Stimulated activated naive B cell treated with anti-CD40 and anti-IgM and Interleukin-4, amounts not matched to agents 10 μg/mL and 1 μg/mL and 100 μg/mL, for 72 hours (primary cell): Measurements from ENCODE around the gene THRAP3.
"Not testable (repeated sequence)": the region's sequence is repeated elsewhere in the genome, so short reads cannot be mapped to it uniquely, and the experiment has no call there.

ENCODE experiments used
- ATAC-seq, 2 donors: fragments of 150-1000 bp; cut with Tn5 transposase; replicated peaks; 2 replicates each; pipeline ENCODE4 v1.10.0; 2021; ENCODE audit warnings: moderate library complexity in 1 of 2
- DNase-seq: peaks from one replicate; pipeline ENCODE4 v3.0.0; 2021
- H3K27ac Mint-ChIP-seq: one replicate; pipeline ENCODE4 v1.8.0; 2022; ENCODE audit warnings: mild to moderate bottlenecking, mixed read lengths
- H3K27me3 Mint-ChIP-seq, 2 donors: one replicate each; pipeline ENCODE4 v1.8.0; 2022; ENCODE audit warnings: mixed read lengths in 2 of 2
- H3K36me3 Mint-ChIP-seq, 2 donors: one replicate each; pipeline ENCODE4 v1.8.0; 2022; ENCODE audit warnings: mixed read lengths in 2 of 2, mild to moderate bottlenecking in 1 of 2
- H3K4me1 Mint-ChIP-seq, 2 donors: one replicate each; pipeline ENCODE4 v1.8.0; 2022; ENCODE audit warnings: mixed read lengths in 2 of 2, mild to moderate bottlenecking in 1 of 2
- H3K4me3 Mint-ChIP-seq, 2 donors: one replicate each; pipeline ENCODE4 v1.8.0; 2022; ENCODE audit warnings: mild to moderate bottlenecking in 2 of 2, mixed read lengths in 2 of 2, moderate library complexity in 1 of 2
- H3K9me3 Mint-ChIP-seq, 2 donors: one replicate each; pipeline ENCODE4 v1.8.0; 2022; ENCODE audit warnings: mixed read lengths in 2 of 2, mild to moderate bottlenecking in 1 of 2

The THRAP3 gene

GRCh38 chr1:36199934-36200741 is 24.1 kb upstream of the THRAP3 start:
- no peak overlapping the region for H3K4me3 Mint-ChIP-seq
- no peak for DNase-seq

GRCh38 chr1:36203027-36203553 is 21.2 kb upstream of the THRAP3 start:
- Mint-ChIP-seq H3K9me3 (no peaks in the 10 kb centered on the region), H3K27me3 (no peaks in the 10 kb centered on the region)
- ATAC-seq, result no peak

More at GRCh38 chr1:36199934-36200741, 24.1 kb upstream of the THRAP3 start:
- H3K9me3 Mint-ChIP-seq, result no peaks in the 10 kb centered on the region
- peaks cover 0 to 3% of the 10 kb centered on the region in 2 donors for H3K4me1 Mint-ChIP-seq
- no peaks in the 10 kb centered on the region for H3K36me3 Mint-ChIP-seq
- no peak overlapping the region for H3K27ac Mint-ChIP-seq
- ATAC-seq, result no peak
- no peaks in the 10 kb centered on the region for H3K27me3 Mint-ChIP-seq

DNA sequence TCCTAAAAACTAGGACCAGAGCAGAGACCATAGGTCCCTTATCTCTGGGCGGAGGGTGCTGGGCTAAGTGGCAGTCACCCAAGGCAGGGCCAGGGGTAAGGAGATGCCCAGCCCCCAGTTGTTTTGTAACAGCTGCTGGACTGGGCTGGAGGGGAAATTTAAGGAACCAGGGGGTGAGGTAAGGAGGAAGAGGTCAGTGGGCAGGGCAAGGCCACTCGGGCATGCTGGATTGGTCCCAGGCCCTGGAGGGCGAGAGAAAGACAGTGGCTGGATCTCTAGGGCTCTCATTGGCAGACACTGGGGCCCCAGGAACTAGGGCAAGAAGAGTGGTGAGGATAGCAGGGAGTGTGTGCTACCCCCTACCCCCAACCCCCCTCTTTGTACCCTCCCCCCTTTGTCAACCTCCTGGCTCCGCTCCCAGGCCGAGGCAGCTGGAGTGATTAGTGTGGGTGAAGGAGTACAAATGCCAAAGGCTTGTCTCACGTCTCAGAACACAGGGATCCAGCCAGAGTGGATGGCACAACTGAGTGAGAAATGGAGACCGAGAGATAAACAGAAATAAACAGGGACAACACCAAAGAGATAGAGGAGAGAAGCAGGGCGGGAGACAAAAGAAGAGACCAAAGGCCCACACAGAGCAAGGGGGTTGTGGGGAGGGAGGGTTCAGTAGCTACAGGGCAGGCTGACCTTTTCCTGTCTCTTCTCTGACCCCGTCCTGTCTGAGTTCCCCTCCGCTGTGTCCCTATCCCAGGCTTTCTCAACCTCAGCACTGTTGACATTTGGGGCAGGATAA is 20.5 kb upstream of the THRAP3 start:
- H3K36me3 Mint-ChIP-seq, result no peaks in the 10 kb centered on the region
- no peaks in the 10 kb centered on the region for H3K27me3 Mint-ChIP-seq
- no peaks in the 10 kb centered on the region for H3K9me3 Mint-ChIP-seq
- no peak for DNase-seq
- peaks cover 0 to 2% of the 10 kb centered on the region in 2 donors for H3K4me1 Mint-ChIP-seq
- no peak overlapping the region for H3K4me3 Mint-ChIP-seq
- no peak overlapping the region for H3K27ac Mint-ChIP-seq
- ATAC-seq, result no peak

More at GRCh38 chr1:36203027-36203553, 21.2 kb upstream of the THRAP3 start:
- DNase-seq, result no peak
- Mint-ChIP-seq H3K27ac (no peak overlapping the region), H3K4me1 (peaks cover 0 to 2% of the 10 kb centered on the region in 2 donors), H3K4me3 (no peak overlapping the region), H3K36me3 (no peaks in the 10 kb centered on the region)

DNA sequence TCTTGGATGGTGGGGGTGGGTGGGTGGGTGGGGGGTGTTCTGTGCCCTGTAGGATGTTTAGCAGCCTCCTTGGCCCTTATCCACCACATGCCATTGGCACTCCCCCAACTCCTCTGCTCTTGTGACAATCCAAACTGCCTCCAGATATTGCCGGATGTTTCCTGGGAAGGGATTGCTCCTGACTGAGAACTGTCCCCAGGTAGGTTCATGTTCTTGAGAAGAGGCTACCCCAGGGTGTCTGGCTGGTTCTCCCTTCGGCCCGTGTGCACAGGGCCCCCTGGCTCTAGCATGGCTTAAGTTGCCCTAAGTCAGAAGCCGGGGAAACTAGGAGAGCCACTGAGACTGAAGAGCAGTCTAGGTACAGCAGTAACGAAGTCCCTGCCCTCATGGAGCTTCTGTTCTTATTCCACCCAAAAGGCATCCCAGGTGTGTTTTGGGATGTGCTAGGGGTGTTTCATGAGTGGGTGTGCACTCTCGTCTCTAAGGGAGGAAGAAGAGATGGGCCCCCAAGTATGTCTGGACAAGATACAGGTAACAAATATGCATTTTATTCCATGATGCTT is 19.8 kb upstream of the THRAP3 start:
- Mint-ChIP-seq H3K27ac (no peak overlapping the region), H3K27me3 (no peaks in the 10 kb centered on the region), H3K4me3 (no peak overlapping the region), H3K9me3 (no peaks in the 10 kb centered on the region), H3K36me3 (no peaks in the 10 kb centered on the region), H3K4me1 (peaks cover under 1 to 2% of the 10 kb centered on the region in 2 donors)
- ATAC-seq (no peak), DNase-seq (no peak)

GRCh38 chr1:36206323-36206858 is 17.9 kb upstream of the THRAP3 start:
- peak overlapping the region; percentile 10 for H3K27ac Mint-ChIP-seq
- no peaks in the 10 kb centered on the region for H3K27me3 Mint-ChIP-seq
- H3K4me3 Mint-ChIP-seq, result no peak overlapping the region
- H3K36me3 Mint-ChIP-seq, result no peaks in the 10 kb centered on the region
- DNase-seq (no peak), ATAC-seq (no peak)
- H3K9me3 Mint-ChIP-seq, result no peaks in the 10 kb centered on the region
- H3K4me1 Mint-ChIP-seq, result peaks cover 4 to 5% of the 10 kb centered on the region in 2 donors

- H3K27ac Mint-ChIP-seq, result no peak overlapping the region
- H3K4me1 Mint-ChIP-seq, result peaks cover 4 to 5% of the 10 kb centered on the region in 2 donors
- ATAC-seq (no peak), DNase-seq (no peak)
- no peaks in the 10 kb centered on the region for H3K27me3 Mint-ChIP-seq
- H3K9me3 Mint-ChIP-seq, result no peaks in the 10 kb centered on the region
- no peaks in the 10 kb centered on the region for H3K36me3 Mint-ChIP-seq
- H3K4me3 Mint-ChIP-seq, result no peak overlapping the region
Observed at GRCh38 chr1:36207339-36207738, 16.9 kb upstream of the THRAP3 start.

- Mint-ChIP-seq H3K27ac (no peak overlapping the region), H3K4me1 (peaks cover 10 to 12% of the 10 kb centered on the region in 2 donors), H3K4me3 (no peak overlapping the region), H3K9me3 (no peaks in the 10 kb centered on the region), H3K27me3 (no peaks in the 10 kb centered on the region), H3K36me3 (no peaks in the 10 kb centered on the region)
- DNase-seq (no peak), ATAC-seq (no peak)
Observed at GRCh38 chr1:36208978-36209703, 15.1 kb upstream of the THRAP3 start.

- peaks cover 10 to 12% of the 10 kb centered on the region in 2 donors for H3K4me1 Mint-ChIP-seq
- no peaks in the 10 kb centered on the region for H3K27me3 Mint-ChIP-seq
- ATAC-seq (no peak), DNase-seq (no peak)
- H3K9me3 Mint-ChIP-seq, result no peaks in the 10 kb centered on the region
- no peaks in the 10 kb centered on the region for H3K36me3 Mint-ChIP-seq
- H3K4me3 Mint-ChIP-seq, result no peak overlapping the region
- no peak overlapping the region for H3K27ac Mint-ChIP-seq
Observed at GRCh38 chr1:36211307-36211706, 12.9 kb upstream of the THRAP3 start.

DNA sequence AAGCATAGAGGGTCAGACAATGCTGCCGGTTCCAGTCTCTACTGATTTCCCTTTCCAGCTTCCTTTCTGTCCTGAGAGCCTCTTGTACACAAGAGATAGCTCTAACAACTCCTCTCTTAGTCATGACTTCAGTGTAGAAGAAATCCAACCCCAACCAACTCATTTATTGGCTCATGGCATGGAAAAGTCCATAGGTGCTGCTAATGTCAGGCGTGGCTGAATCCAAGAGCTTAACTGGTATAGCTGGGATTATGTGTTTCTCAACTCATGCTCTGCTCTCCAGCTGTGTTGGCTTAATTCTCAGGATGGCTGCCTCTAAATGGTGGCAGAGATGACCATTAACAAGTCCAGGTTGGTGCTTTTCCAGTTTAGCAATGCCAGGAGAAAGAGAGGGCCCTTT is 12.4 kb upstream of the THRAP3 start:
- ATAC-seq, result no peak
- Mint-ChIP-seq H3K4me3 (no peak overlapping the region), H3K27ac (no peak overlapping the region), H3K4me1 (peaks cover 10 to 12% of the 10 kb centered on the region in 2 donors), H3K36me3 (no peaks in the 10 kb centered on the region), H3K9me3 (no peaks in the 10 kb centered on the region), H3K27me3 (no peaks in the 10 kb centered on the region)
- no peak for DNase-seq

DNA sequence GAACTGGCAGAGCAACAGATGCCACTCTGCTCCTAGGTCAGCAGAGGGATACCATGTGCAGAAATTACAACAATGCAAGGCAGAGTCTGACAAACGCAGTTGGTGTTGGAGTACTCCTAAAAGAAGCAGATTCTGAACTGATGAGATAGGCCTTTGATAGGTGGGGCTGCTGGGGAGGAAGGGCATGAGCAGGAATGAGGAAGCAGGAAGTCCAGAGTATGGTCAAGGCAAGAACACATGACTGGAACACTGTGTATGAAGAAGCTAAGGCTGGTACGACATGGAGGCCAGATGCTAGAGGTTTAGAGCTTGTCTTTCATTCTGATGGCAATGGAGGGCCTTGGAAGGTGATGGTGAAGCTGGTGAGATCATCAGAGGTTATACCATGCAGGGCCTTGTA is 11.5 kb upstream of the THRAP3 start:
- DNase-seq (no peak), ATAC-seq (peak; percentile 31 to 33)
- Mint-ChIP-seq H3K27me3 (no peaks in the 10 kb centered on the region), H3K4me1 (peaks cover 8 to 12% of the 10 kb centered on the region in 2 donors), H3K27ac (no peak overlapping the region), H3K9me3 (no peaks in the 10 kb centered on the region), H3K4me3 (no peak overlapping the region), H3K36me3 (no peaks in the 10 kb centered on the region)

GRCh38 chr1:36217670-36218069 is 6.6 kb upstream of the THRAP3 start:
- Mint-ChIP-seq H3K4me1 (peaks cover 4 to 5% of the 10 kb centered on the region in 2 donors), H3K9me3 (no peaks in the 10 kb centered on the region), H3K27ac (no peak overlapping the region), H3K27me3 (no peaks in the 10 kb centered on the region), H3K36me3 (no peaks in the 10 kb centered on the region), H3K4me3 (no peak overlapping the region)
- DNase-seq (no peak), ATAC-seq (no peak)

DNA sequence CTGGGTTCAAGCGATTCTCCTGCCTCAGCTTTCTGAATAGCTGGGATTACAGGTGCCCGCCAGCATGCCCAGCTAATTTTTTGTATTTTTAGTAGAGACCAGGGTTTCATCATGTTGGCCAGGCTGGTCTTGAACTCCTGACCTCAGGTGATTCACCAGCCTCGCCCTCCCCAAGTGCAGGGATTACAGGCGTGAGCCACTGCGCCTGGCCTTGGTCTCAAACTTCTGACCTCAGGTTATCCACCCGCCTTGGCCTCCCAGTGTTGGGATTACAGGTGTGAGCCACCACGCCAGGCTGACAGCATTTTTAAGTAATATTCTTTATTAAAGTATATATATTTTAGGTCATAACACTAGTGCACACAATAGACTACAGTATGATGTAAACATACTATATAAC is 2.3 kb upstream of the THRAP3 start:
- H3K27ac Mint-ChIP-seq, ATAC-seq, H3K27me3 Mint-ChIP-seq, DNase-seq, H3K4me3 Mint-ChIP-seq, H3K9me3 Mint-ChIP-seq: not testable (repeated sequence)
- H3K36me3 Mint-ChIP-seq, result peaks cover 15 to 18% of the 10 kb centered on the region in 2 donors
- peaks cover 9 to 16% of the 10 kb centered on the region in 2 donors for H3K4me1 Mint-ChIP-seq

GRCh38 chr1:36222481-36223380 is 1.5 kb upstream of the THRAP3 start:
- DNase-seq (no peak), ATAC-seq (no peak)
- peaks cover 19 to 25% of the 10 kb centered on the region in 2 donors for H3K36me3 Mint-ChIP-seq
- peak overlapping the region; percentile 100 for H3K27ac Mint-ChIP-seq
- no peaks in the 10 kb centered on the region for H3K9me3 Mint-ChIP-seq
- peak overlapping the region; percentile 90 to 96 for H3K4me3 Mint-ChIP-seq
- no peaks in the 10 kb centered on the region for H3K27me3 Mint-ChIP-seq
- H3K4me1 Mint-ChIP-seq, result peaks cover 13 to 24% of the 10 kb centered on the region in 2 donors
